CD14-positive monocyte (primary cell): ENCODE results near the gene TMEM218. TPM values are rescaled to one million over a fixed set of nuclear protein-coding genes. Genes with fewer than 3 reads are reported as not detected.
"Not testable (repeated sequence)": the region's sequence is repeated elsewhere in the genome, so short reads cannot be mapped to it uniquely, and the experiment has no call there.

Source experiments
- DNase-seq, 3 donors: peaks; one replicate each; pipeline ENCODE4 v3.0.0-alpha.2; 2011 to 2022
- H2AFZ ChIP-seq: 2 replicates; pipeline ENCODE4 v1.6.0; 2012; ENCODE audit warnings: mild to moderate bottlenecking, low read depth, low read length, inconsistent platforms; ENCODE audit not compliant: insufficient read depth, poor library complexity, severe bottlenecking
- H3K27ac ChIP-seq, 2 donors: 1 replicate in 1 of 2; 2 replicates in 1 of 2; pipeline ENCODE4 v1.5.1; 2012 to 2013; ENCODE audit warnings: low read length in 2 of 2, control low read depth in 1 of 2, inconsistent platforms in 1 of 2, low read depth in 1 of 2, mild to moderate bottlenecking in 1 of 2
- H3K27me3 ChIP-seq, 2 donors: one replicate each; pipeline versions ENCODE4 v1.6.0 to v1.6.1; 2011 to 2013; ENCODE audit warnings: low read length in 2 of 2; ENCODE audit not compliant: control insufficient read depth in 2 of 2, insufficient read depth in 2 of 2
- H3K36me3 ChIP-seq, 2 donors: replicated peaks in 1 of 2; 1 replicate in 1 of 2; 2 replicates in 1 of 2; pipeline versions ENCODE4 v1.5.1 to v1.6.1; 2012 to 2013; ENCODE audit warnings: low read length in 2 of 2, control low read depth in 1 of 2, inconsistent platforms in 1 of 2, mild to moderate bottlenecking in 1 of 2; ENCODE audit not compliant: insufficient read depth in 2 of 2, control insufficient read depth in 1 of 2
- H3K4me1 ChIP-seq, 2 donors: 1 replicate in 1 of 2; 2 replicates in 1 of 2; pipeline versions ENCODE4 v1.5.1 to v1.6.1; 2012 to 2013; ENCODE audit warnings: low read length in 2 of 2, control low read depth in 1 of 2, inconsistent platforms in 1 of 2, mild to moderate bottlenecking in 1 of 2, moderate library complexity in 1 of 2; ENCODE audit not compliant: insufficient read depth in 2 of 2, control insufficient read depth in 1 of 2
- H3K4me2 ChIP-seq: replicated peaks from 2 replicates; pipeline ENCODE3; 2012; ENCODE audit warnings: low read length, moderate library complexity, mild to moderate bottlenecking; ENCODE audit not compliant: poor library complexity, severe bottlenecking; ENCODE audit errors: extremely low read depth
- H3K4me3 ChIP-seq, 3 experiments: fragments of 200-600 bp in 1 of 3; sonication (generic) in 1 of 3; replicated peaks in 1 of 3; 1 replicate in 2 of 3; 2 replicates in 1 of 3; pipeline ENCODE4 v1.5.1; 2011 to 2013; ENCODE audit warnings: low read length in 3 of 3, mild to moderate bottlenecking in 3 of 3, control low read depth in 2 of 3, low read depth in 2 of 3, inconsistent platforms in 1 of 3, moderate library complexity in 1 of 3
- H3K79me2 ChIP-seq: 2 replicates; pipeline ENCODE4 v1.6.0; 2012; ENCODE audit warnings: mild to moderate bottlenecking, control low read depth, inconsistent platforms, low read length, moderate library complexity; ENCODE audit not compliant: insufficient read depth
- H3K9ac ChIP-seq: 2 replicates; pipeline ENCODE4 v1.6.0; 2017; ENCODE audit warnings: low read length, mild to moderate bottlenecking; ENCODE audit not compliant: insufficient read depth, poor library complexity, severe bottlenecking
- H3K9me3 ChIP-seq, 2 donors: replicated peaks in 1 of 2; 1 replicate in 1 of 2; 2 replicates in 1 of 2; pipeline versions ENCODE4 v1.5.1 to v1.6.1; 2012 to 2013; ENCODE audit warnings: low read length in 2 of 2, control low read depth in 1 of 2; ENCODE audit not compliant: control insufficient read depth in 1 of 2, insufficient read depth in 1 of 2
- H4K20me1 ChIP-seq: 2 replicates; pipeline ENCODE4 v1.6.0; 2012; ENCODE audit warnings: mild to moderate bottlenecking, low read length, control low read depth, moderate library complexity; ENCODE audit not compliant: insufficient read depth
- H3K27ac Mint-ChIP-seq, 7 donors: one replicate each; pipeline ENCODE4 v1.8.0; 2020; ENCODE audit warnings: mild to moderate bottlenecking in 7 of 7, mixed read lengths in 7 of 7, moderate library complexity in 6 of 7, inconsistent platforms in 2 of 7
- H3K27me3 Mint-ChIP-seq, 3 donors: one replicate each; pipeline ENCODE4 v1.8.0; 2021 to 2022; ENCODE audit warnings: low read depth in 3 of 3, mild to moderate bottlenecking in 3 of 3, mixed read lengths in 3 of 3, moderate library complexity in 3 of 3, inconsistent platforms in 1 of 3
- H3K36me3 Mint-ChIP-seq, 2 donors: one replicate each; pipeline ENCODE4 v1.8.0; 2020; ENCODE audit warnings: mixed read lengths in 2 of 2, inconsistent platforms in 1 of 2, mild to moderate bottlenecking in 1 of 2
- H3K4me1 Mint-ChIP-seq: one replicate; pipeline ENCODE4 v1.8.0; 2020; ENCODE audit warnings: mild to moderate bottlenecking, mixed read lengths
- H3K4me3 Mint-ChIP-seq, 2 donors: one replicate each; pipeline ENCODE4 v1.8.0; 2020; ENCODE audit warnings: mild to moderate bottlenecking in 2 of 2, mixed read lengths in 2 of 2, moderate library complexity in 1 of 2
- H3K9me3 Mint-ChIP-seq, 7 donors: one replicate each; pipeline ENCODE4 v1.8.0; 2020 to 2022; ENCODE audit warnings: mixed read lengths in 7 of 7, mild to moderate bottlenecking in 6 of 7, moderate library complexity in 6 of 7, inconsistent platforms in 2 of 7
- CTCF ChIP-seq: fragments of 200-600 bp; IDR thresholded peaks from one replicate; pipeline ENCODE4 v1.8.0; 2022; ENCODE audit warnings: antibody characterized with exemption, mild to moderate bottlenecking
- WGBS: methylation state at CpG from one replicate; pipeline ENCODE4 v1.1.5; 2013; ENCODE audit warnings: missing lambda C conversion rate; ENCODE audit not compliant: insufficient coverage; 5-methylcytosine and 5-hydroxymethylcytosine counted together
- intact Hi-C, 2 donors: fragments of 100-400 bp; cut with micrococcal nuclease; formaldehyde crosslinking; loops; one replicate each; pipeline versions ENCODE4 v1.15.0 to v1.15.1; 2023
- polyA plus RNA-seq, 3 donors: library from polyadenylated mRNA; depleted of rRNA in 1 of 3; unstranded in 2 of 3; stranded (reverse) in 1 of 3; fragments of 300-500 nt in 2 of 3; fragments of >200 nt in 1 of 3; fragmentation: Illumina TruSeq in 2 of 3; gene quantifications; 1 replicate in 2 of 3; 2 replicates in 1 of 3; pipeline ENCODE4 v1.2.3, GENCODE V29; 2012 to 2021

Gene TMEM218
- polyA plus RNA-seq, 3 donors: 40.3 to 57.7 (median 55.7) TPM

- Histone ChIP-seq H3K27ac (no peak overlapping the region), H3K9ac (no peak overlapping the region), H3K79me2 (no peaks in the 10 kb centered on the region), H3K9me3 (no peaks in the 10 kb centered on the region), H3K4me3 (no peak overlapping the region), H3K27me3 (no peaks in the 10 kb centered on the region), H3K36me3 (no peaks in the 10 kb centered on the region), H3K4me2 (no peak overlapping the region), H3K4me1 (peaks cover 6 to 7% of the 10 kb centered on the region in 2 donors), H4K20me1 (no peaks in the 10 kb centered on the region), H2AFZ (no peak overlapping the region)
- 100% methylated on average over 2 of the region's 5 CpGs for WGBS
- DNase-seq: no peak
- intact Hi-C loops: no loop called here
- peaks cover 9% of the 10 kb centered on the region for H3K4me1 Mint-ChIP-seq
- H3K4me3 Mint-ChIP-seq: no peak overlapping the region
- no peak for TF ChIP-seq CTCF
- peaks cover 0 to 8% (median 5%) of the 10 kb centered on the region in 3 donors for H3K27me3 Mint-ChIP-seq
- H3K9me3 Mint-ChIP-seq: peaks cover 0 to 4% (median 0%) of the 10 kb centered on the region in 7 donors
- peaks cover 0 to 2% of the 10 kb centered on the region in 2 donors for H3K36me3 Mint-ChIP-seq
- no peak overlapping the region for H3K27ac Mint-ChIP-seq
Measured at GRCh38 chr11:125057693-125058016, 53.8 kb downstream of the TMEM218 start.

GRCh38 chr11:125056931-125057692 is 54.3 kb downstream of the TMEM218 start:
- H2AFZ ChIP-seq: no peak overlapping the region
- no peaks in the 10 kb centered on the region for H3K27me3 ChIP-seq
- Mint-ChIP-seq H3K4me3 (no peak overlapping the region), H3K27me3 (peaks cover 0 to 8% (median 5%) of the 10 kb centered on the region in 3 donors), H3K36me3 (peaks cover 0 to 3% of the 10 kb centered on the region in 2 donors), H3K27ac (no peak overlapping the region), H3K9me3 (peaks cover 0 to 4% (median 0%) of the 10 kb centered on the region in 7 donors), H3K4me1 (peaks cover 4% of the 10 kb centered on the region)
- intact Hi-C loops: no loop called here
- no peak for DNase-seq
- no peak overlapping the region for H3K4me3 ChIP-seq
- H3K27ac ChIP-seq: no peak overlapping the region
- no peak for TF ChIP-seq CTCF
- H3K9ac ChIP-seq: no peak overlapping the region
- H3K4me2 ChIP-seq: no peak overlapping the region
- peaks cover under 1 to 2% of the 10 kb centered on the region in 2 donors for H3K4me1 ChIP-seq
- no peaks in the 10 kb centered on the region for H3K79me2 ChIP-seq
- no peaks in the 10 kb centered on the region for H4K20me1 ChIP-seq
- WGBS: 94% methylated on average over 2 of the region's 5 CpGs
- H3K9me3 ChIP-seq: no peaks in the 10 kb centered on the region
- H3K36me3 ChIP-seq: no peaks in the 10 kb centered on the region

GRCh38 chr11:125056111-125056510 is 55.3 kb downstream of the TMEM218 start:
- H3K27ac ChIP-seq, H3K27me3 Mint-ChIP-seq, DNase-seq, H3K9ac ChIP-seq, H3K4me1 Mint-ChIP-seq, H3K9me3 Mint-ChIP-seq, H3K4me1 ChIP-seq, H3K27ac Mint-ChIP-seq, H3K36me3 Mint-ChIP-seq, H3K36me3 ChIP-seq, H3K9me3 ChIP-seq, H3K79me2 ChIP-seq, H3K4me2 ChIP-seq, H3K4me3 Mint-ChIP-seq, H3K27me3 ChIP-seq, intact Hi-C loops, H3K4me3 ChIP-seq, H2AFZ ChIP-seq, H4K20me1 ChIP-seq: not testable (repeated sequence)
- no CpG with 5 or more reads among the region's 2 CpGs for WGBS
